Smooth muscle cell (in vitro differentiated cells): ENCODE results near the gene MMP10. TPM values are rescaled to one million over a fixed set of nuclear protein-coding genes. Genes with fewer than 3 reads are reported as not detected.

Experiments used
- DNase-seq: peaks from one replicate; lab custom pipeline; 2025; ENCODE audit not compliant: unreplicated experiment; lab: John Stamatoyannopoulos, UW
- H2AFZ ChIP-seq: fragments of 200-600 bp; sonication (generic); 2 replicates; pipeline ENCODE4 v1.6.0; 2016; ENCODE audit warnings: antibody characterized with exemption, low read depth, mild to moderate bottlenecking
- H3F3A ChIP-seq: fragments of 200-600 bp; sonication (generic); 2 replicates; pipeline ENCODE4 v1.6.0; 2017; ENCODE audit warnings: antibody characterized with exemption, low read depth
- H3K27ac ChIP-seq: fragments of 200-600 bp; sonication (generic); 2 replicates; pipeline ENCODE4 v1.5.1; 2016; ENCODE audit warnings: low read depth, mild to moderate bottlenecking
- H3K27me3 ChIP-seq: fragments of 200-600 bp; sonication (generic); 2 replicates; pipeline ENCODE4 v1.6.1; 2016; ENCODE audit warnings: low read depth, mild to moderate bottlenecking
- H3K36me3 ChIP-seq: fragments of 200-600 bp; sonication (generic); 2 replicates; pipeline ENCODE4 v1.5.1; 2016; ENCODE audit warnings: low read depth
- H3K4me1 ChIP-seq: fragments of 200-600 bp; sonication (generic); 2 replicates; pipeline ENCODE4 v1.5.1; 2016; ENCODE audit warnings: low read depth
- H3K4me2 ChIP-seq: fragments of 200-600 bp; sonication (generic); 2 replicates; pipeline ENCODE4 v1.6.0; 2016; ENCODE audit warnings: mild to moderate bottlenecking
- H3K4me3 ChIP-seq: fragments of 200-600 bp; sonication (generic); 2 replicates; pipeline ENCODE4 v1.5.1; 2016; ENCODE audit warnings: mild to moderate bottlenecking
- H3K79me2 ChIP-seq: fragments of 200-600 bp; sonication (generic); 2 replicates; pipeline ENCODE4 v1.6.0; 2016; ENCODE audit warnings: low read depth, mild to moderate bottlenecking
- H3K9ac ChIP-seq: fragments of 200-600 bp; sonication (generic); 2 replicates; pipeline ENCODE4 v1.6.0; 2016; ENCODE audit warnings: low read depth
- H3K9me3 ChIP-seq: fragments of 200-600 bp; sonication (generic); replicated peaks from 2 replicates; pipeline ENCODE4 v1.5.1; 2016; ENCODE audit warnings: low read depth
- H4K20me1 ChIP-seq: fragments of 200-600 bp; sonication (generic); 2 replicates; pipeline ENCODE4 v1.6.0; 2016; ENCODE audit warnings: low read depth
- WGBS: methylation state at CpG from one replicate; pipeline ENCODE4 v1.1.7; 2016; ENCODE audit warnings: low lambda C conversion rate; 5-methylcytosine and 5-hydroxymethylcytosine counted together
- polyA plus RNA-seq: library from polyadenylated mRNA; unstranded; fragments of >200 nt; fragmentation: Nextera tagmentation; extraction: Ambion mirVana; gene quantifications from 2 replicates; pipeline ENCODE4 v1.2.1, GENCODE V29; 2016
- total RNA-seq: library from RNA; depleted of rRNA; stranded (reverse); fragments of >200 nt; gene quantifications from 2 replicates; pipeline ENCODE4 v1.2.3, GENCODE V29; 2014
- TF ChIP-seq, protein P1 (sequence below): fragments of 200-600 bp; sonication (generic); IDR thresholded peaks from 2 replicates; pipeline ENCODE4 v1.5.1; 2017; ENCODE audit warnings: borderline replicate concordance, mild to moderate bottlenecking, antibody characterized with exemption; ENCODE audit not compliant: insufficient read depth, poor library complexity, severe bottlenecking

MMP10 gene
- total and polyA plus RNA-seq, 2 experiments from 2014 or later: 1.1 to 7.3 TPM

DNA sequence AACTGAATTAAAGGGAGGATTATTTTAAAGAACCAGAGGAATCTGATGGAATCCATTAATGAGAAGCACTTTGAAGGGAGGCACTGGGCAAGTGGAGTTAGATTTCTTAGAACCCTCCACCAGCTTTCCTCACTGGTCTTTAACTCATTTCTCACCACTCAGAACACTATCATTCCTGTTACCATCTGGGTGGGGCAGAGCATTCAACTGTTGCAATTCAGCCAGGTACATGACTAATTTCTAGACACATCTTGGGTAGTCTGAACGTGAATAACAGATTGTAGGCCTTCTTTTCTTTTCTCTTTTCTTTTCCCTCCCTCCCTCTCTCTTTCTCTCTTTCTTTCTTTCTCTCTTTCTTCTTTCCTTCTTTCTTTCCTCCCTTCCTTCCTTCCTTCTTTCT, 33.1 kb upstream of the MMP10 start:
- H3F3A ChIP-seq: no peaks in the 10 kb centered on the region
- no peaks in the 10 kb centered on the region for H4K20me1 ChIP-seq
- no peak for DNase-seq
- H3K79me2 ChIP-seq: no peaks in the 10 kb centered on the region
- 90% methylated on average over 1 of the region's 1 CpG for WGBS
- H3K27me3 ChIP-seq: no peaks in the 10 kb centered on the region
- H3K9me3 ChIP-seq: no peaks in the 10 kb centered on the region
- H3K27ac ChIP-seq: no peak overlapping the region
- H3K36me3 ChIP-seq: no peaks in the 10 kb centered on the region
- no peak overlapping the region for H2AFZ ChIP-seq
- no peak overlapping the region for H3K9ac ChIP-seq
- H3K4me2 ChIP-seq: no peak overlapping the region
- TF ChIP-seq, protein P1, sequence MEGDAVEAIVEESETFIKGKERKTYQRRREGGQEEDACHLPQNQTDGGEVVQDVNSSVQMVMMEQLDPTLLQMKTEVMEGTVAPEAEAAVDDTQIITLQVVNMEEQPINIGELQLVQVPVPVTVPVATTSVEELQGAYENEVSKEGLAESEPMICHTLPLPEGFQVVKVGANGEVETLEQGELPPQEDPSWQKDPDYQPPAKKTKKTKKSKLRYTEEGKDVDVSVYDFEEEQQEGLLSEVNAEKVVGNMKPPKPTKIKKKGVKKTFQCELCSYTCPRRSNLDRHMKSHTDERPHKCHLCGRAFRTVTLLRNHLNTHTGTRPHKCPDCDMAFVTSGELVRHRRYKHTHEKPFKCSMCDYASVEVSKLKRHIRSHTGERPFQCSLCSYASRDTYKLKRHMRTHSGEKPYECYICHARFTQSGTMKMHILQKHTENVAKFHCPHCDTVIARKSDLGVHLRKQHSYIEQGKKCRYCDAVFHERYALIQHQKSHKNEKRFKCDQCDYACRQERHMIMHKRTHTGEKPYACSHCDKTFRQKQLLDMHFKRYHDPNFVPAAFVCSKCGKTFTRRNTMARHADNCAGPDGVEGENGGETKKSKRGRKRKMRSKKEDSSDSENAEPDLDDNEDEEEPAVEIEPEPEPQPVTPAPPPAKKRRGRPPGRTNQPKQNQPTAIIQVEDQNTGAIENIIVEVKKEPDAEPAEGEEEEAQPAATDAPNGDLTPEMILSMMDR: no peak
- no peaks in the 10 kb centered on the region for H3K4me1 ChIP-seq
- no peak overlapping the region for H3K4me3 ChIP-seq

DNA sequence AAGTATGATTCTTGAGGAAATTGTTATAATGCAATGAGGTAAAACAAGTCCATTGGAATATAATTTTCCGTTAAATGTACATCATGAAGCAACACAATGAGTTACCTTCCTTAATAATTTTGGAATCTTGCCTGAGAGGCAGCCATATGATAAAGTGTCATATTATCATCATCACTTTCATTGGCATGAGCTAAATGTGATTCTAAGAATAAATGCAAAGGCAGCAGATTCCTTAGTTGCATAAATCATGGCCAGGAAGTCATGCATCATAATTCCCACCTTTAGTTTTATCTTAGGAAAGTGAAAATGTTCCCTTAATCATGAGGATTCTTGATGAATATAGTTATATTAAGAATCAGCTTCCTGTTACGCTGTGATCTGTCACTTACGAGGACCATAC, 31.8 kb upstream of the MMP10 start:
- TF ChIP-seq, protein P1: no peak
- no peaks in the 10 kb centered on the region for H3K9me3 ChIP-seq

DNA sequence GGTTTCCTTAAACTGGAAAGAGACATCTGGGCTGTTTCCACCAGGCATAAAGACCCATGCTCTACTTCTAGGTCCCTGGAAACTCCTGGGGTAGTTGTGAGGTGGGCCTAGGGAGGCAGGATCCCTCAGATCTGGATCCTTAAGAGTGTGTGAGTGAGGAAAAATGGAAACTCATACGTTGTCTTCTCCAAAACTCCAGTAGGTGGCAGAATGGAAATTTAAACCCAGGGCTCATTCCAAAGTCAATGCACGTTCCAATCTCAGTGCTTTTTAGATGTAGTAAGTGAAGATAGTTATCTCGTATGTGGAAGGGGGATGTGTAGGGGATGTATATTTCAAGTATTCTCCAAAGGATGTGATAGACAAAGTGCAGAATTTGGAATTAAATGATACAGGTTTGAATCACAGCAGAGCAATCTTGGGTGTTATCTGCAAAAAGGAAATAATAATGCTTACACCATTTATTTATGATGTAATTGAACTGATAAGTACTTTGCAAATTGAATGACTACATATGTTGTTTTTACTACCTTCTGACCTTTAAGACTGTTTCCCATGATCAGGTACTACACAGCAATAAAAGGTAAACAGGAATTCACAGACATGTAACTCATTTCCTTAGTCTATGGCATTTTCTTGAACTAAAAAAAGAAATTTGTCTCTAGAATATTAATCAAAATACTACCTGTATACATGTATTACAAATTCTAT, 30.7 kb upstream of the MMP10 start:
- Histone ChIP-seq H3K36me3 (no peaks in the 10 kb centered on the region), H3K79me2 (no peaks in the 10 kb centered on the region), H3K4me2 (no peak overlapping the region), H4K20me1 (no peaks in the 10 kb centered on the region), H3F3A (no peaks in the 10 kb centered on the region), H3K27me3 (no peaks in the 10 kb centered on the region), H2AFZ (no peak overlapping the region), H3K27ac (no peak overlapping the region), H3K4me3 (no peak overlapping the region), H3K9ac (no peak overlapping the region), H3K9me3 (no peaks in the 10 kb centered on the region), H3K4me1 (no peaks in the 10 kb centered on the region)
- WGBS: 19% methylated on average over 3 of the region's 3 CpGs
- no peak for DNase-seq
- TF ChIP-seq, protein P1: peak; percentile 31

More for the DNA sequence above, 31.8 kb upstream of the MMP10 start:
- H3K36me3 ChIP-seq: no peaks in the 10 kb centered on the region
- no peak overlapping the region for H3K4me3 ChIP-seq
- no peaks in the 10 kb centered on the region for H3F3A ChIP-seq
- H3K27me3 ChIP-seq: no peaks in the 10 kb centered on the region
- no peaks in the 10 kb centered on the region for H3K4me1 ChIP-seq
- H3K4me2 ChIP-seq: no peak overlapping the region
- no peak overlapping the region for H3K27ac ChIP-seq
- DNase-seq: no peak
- H4K20me1 ChIP-seq: no peaks in the 10 kb centered on the region
- WGBS: 90% methylated on average over 3 of the region's 3 CpGs
- H3K79me2 ChIP-seq: no peaks in the 10 kb centered on the region
- H2AFZ ChIP-seq: no peak overlapping the region
- H3K9ac ChIP-seq: no peak overlapping the region

DNA sequence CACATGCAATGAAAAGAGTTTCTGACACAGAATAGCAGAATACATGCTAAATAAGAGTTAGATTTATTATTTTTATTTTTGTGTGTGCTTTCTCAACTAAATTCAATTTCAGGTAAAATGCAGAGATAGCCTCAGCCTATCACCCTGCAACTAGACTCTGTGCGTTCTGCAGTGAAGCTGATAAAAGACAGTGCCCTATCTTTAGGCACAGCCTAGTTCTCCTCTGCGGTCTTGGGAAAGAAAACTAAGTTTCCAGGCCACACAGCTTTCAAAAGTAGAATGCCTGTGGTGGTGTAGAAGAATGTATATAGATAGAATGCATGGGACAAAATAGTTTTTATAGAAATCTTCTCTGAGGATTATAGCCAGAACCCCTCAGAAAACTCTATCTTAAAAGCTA, 29.5 kb upstream of the MMP10 start:
- 32% methylated on average over 2 of the region's 2 CpGs for WGBS
- TF ChIP-seq, protein P1: no peak
- Histone ChIP-seq H2AFZ (no peak overlapping the region), H3K9ac (no peak overlapping the region), H3K36me3 (no peaks in the 10 kb centered on the region), H3K27me3 (no peaks in the 10 kb centered on the region), H4K20me1 (no peaks in the 10 kb centered on the region), H3K4me3 (no peak overlapping the region), H3K4me1 (no peaks in the 10 kb centered on the region), H3F3A (no peaks in the 10 kb centered on the region), H3K4me2 (no peak overlapping the region), H3K9me3 (no peaks in the 10 kb centered on the region), H3K79me2 (no peaks in the 10 kb centered on the region), H3K27ac (no peak overlapping the region)
- no peak for DNase-seq
